GM21381 (cell line): Measurements from ENCODE around the gene ATP2B2.

Experiments used
- ATAC-seq: cut with Tn5 transposase; IDR thresholded peaks from one replicate; pipeline ENCODE4 v1.9.1; 2021; ENCODE audit warnings: mild to moderate bottlenecking, moderate library complexity; ENCODE audit not compliant: unreplicated experiment

The ATP2B2 gene

DNA sequence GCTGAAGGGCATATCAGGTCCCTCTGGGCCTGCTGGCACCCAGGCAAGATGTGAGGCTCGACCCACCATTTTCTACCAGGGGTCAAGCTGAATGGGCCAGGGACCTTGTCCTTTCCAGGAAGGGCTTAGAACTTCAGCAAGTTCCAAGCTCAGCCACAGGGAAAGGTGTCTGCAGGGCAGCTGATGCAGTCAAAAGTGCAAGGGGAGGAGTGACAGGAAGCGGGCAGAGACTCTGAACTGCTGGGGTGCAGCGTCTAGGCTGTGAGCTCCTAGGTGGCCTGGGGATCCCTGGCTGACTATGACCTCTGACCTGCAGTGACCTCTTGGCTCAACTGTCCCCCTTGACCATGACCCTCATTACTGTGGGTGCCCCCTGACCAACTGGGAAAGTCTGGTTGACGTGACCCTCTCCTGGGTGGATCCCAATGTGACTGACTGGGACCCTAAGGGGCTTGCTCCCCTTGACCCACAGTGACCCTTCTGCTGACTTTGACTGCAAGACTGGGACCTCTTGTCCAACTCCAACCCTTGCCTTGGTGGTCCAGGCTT, 170.1 kb downstream of the ATP2B2 start:
- no peak for ATAC-seq

DNA sequence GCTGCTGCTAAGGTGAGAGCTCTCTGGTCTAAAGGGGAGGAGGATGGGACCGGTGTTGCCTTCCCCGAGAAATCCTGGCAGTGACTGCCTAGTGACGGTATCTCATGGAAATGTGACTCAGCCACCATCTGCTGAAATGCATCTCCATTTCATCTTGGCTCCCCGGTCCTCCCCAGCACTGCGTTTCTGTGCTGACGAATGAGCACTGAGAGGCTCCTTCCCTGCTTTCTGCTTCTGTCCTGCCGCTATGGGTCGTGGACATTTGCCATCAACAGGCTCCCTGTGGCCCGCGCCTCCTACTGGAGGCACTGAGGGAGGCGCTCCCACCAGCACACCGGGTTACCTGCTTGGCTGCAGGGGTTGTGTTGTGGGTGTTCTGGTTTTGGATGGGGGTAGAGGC, 170.9 kb downstream of the ATP2B2 start:
- ATAC-seq: no peak

DNA sequence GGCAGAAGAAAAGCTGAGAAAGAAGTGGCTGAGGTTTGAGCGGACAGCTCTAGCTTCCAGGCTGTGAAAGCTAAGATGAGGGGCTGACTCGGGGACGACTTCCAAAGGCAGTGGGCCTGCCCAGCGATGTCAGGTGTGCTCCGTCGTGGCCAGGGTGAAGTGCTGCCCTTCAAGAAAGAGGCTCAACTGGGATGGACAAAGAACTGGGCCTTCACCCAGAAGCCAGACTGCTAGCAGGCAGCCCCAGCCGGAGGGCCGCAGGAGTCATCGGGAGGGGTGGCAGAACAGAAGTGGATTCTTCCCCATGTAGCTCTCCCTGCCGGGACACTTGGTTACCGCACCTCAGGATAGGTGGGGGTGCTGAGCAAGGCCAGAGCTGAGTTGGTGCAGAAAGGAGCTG, 171.3 kb downstream of the ATP2B2 start:
- ATAC-seq: no peak

DNA sequence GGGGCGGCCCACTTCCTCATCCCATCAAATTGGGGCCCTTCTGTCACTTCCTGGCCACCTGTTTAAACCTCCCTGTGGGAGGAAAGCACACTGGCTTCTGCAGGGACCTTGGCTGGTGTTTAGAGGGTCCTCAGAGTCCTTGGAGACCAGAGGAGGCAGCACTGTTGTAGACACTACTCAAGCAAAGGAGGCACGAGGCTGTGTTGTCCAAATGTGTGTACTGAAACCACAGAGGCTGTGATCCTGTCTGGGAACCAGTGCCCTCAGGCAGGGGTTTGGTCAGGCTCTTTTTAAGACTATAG, 172.1 kb downstream of the ATP2B2 start:
- no peak for ATAC-seq

DNA sequence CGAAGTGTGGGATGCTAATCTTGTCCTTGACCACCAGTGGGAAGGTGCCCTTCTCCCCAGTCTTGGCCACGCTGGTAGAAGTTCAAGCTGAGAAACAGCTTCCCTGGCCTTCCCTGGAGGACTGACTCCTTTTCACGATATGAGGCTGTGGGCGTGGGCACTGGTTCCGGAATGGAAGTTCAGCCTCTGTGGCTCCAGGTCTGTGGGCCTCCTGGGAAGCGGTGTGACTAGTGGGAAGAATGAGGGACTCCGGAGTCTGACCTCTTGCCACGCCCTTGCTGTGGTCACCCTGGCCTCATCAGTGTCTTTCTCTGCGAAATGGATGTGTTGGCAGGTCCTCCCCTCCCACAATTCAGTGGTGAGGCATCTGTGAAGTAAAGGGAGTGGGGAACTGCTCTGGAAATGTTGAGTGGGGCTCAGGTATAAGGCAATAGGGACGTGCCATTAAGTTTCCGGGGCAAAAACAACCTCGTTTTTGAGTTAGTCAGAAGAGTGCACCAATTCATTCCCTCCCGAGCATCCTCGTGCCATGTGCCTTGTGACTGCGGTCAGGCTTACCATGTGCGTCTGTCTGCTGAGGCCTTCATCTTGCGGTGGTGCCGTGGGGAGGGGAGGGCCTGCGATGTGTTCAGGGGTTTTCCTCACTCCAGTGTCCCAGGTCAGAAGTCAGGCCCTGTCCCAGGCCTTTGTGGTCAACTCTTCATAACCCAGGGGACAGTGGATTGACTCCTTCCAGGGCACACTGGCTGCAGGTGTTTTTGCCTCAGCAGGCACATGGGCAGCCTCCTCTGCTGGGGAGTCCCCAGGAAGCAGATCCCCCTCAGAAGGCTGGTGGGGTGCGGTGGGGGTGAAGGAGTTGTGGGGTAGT, 172.7 kb downstream of the ATP2B2 start:
- ATAC-seq: no peak

GRCh38 chr3:10331320-10331719, 174.1 kb downstream of the ATP2B2 start:
- no peak for ATAC-seq

GRCh38 chr3:10330319-10330718, 175.1 kb downstream of the ATP2B2 start:
- no peak for ATAC-seq

DNA sequence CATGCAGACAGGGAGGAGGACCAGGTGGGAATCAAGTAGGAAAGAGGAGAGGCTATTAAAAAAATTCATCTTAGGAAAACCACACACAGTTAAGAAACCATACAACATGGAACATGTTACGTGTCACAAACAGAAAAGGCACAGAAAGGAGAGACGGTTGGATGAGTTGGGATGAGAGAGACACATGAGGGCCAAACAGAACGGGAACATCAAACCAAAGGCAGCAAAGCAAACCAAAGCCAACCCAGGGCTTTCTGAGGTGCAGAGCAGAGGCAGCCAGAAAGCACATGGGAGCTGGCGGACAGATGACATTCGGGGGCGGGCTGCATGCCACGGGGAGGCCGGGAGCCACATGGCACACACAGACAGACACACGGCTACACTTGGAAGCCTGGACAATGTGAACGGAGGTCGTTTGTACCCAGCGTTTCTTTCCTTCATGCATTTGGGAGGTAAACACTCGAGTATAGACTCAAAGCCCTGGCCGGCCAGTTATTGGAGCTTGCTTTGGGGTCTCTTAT, 175.8 kb downstream of the ATP2B2 start:
- ATAC-seq: no peak

DNA sequence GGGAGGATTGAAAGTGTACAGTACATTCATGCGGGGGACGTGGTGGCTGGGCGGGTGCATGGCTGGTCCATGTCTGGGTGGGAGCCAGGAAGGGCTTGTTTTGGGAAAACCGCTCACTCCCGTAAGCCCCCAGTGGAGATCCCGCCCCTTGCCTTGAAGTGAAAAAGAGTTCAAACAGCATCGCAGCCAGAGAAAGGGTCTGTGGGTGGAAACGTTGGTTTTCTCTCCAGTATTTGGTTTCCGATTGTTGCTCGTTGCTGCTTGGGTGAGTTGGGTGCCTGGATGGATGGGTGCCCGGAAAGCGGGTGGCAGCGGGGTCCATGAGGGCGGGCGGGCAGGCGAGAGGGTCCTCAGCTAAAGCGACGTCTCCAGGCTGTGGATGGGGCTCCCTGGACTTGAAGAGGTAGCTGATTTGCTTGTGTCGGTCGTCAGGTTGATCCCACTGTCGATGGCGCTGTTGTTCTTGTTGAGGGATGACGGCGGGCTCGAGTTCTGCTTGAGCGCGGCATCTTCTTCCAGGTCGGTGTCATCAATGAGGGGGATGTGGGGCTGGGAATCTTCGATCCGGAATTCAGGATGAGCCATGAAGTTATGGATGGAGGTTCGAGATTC, 176.8 kb downstream of the ATP2B2 start:
- ATAC-seq: no peak

GRCh38 chr3:10327592-10327991, 177.8 kb downstream of the ATP2B2 start:
- ATAC-seq: no peak

DNA sequence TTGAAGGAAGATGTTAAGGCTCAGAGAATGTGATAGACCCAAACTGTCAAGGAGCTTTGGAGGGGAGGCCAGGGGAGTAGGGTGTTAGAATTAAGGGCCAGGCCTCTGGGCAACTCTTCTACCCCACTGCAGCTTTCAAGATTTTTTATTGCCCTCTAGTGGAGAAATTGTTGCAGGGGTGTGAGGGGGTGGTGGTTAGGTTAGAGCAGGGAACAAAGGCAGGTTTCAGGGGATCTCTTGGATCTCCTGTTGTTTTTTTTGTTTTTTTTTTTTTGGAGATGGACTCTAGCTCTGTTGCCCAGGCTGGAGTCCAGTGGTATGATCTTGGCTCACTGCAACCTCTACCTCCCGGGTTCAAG, 183.1 kb downstream of the ATP2B2 start:
- no peak for ATAC-seq

DNA sequence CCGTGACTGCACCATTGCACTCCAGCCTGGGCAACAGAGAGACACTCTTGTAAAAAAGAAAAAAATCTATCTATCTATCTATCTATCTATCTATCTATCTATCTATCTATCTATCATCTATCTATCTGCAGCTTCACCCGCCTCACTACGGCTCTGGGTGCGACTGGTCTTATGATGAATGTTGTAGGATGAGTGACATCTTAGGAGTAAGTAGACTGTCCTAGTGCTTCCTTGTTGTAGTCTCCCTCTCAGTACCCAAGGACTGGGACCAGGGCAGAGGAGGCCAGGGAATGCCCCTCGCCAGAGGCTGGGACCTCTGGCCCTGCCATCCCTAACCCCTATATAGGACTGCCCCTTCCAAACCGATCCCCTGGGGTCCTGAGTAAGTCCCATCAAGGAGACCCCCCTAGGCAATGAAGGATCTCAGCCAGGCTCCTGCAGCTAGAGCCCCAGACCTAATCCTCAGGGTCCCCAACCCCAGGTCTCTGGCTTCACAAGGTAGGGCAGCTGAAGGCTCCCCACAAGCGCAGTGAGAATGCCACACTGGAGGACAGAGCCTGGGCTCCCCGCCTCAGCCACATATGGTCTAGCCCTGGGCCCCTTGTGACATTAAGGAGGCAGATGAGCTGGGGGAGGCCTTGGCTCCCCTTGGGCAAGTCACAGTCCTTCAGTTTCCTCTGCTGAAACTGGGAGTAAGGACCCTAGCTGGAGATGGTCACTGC, 183.6 kb downstream of the ATP2B2 start:
- ATAC-seq: no peak

DNA sequence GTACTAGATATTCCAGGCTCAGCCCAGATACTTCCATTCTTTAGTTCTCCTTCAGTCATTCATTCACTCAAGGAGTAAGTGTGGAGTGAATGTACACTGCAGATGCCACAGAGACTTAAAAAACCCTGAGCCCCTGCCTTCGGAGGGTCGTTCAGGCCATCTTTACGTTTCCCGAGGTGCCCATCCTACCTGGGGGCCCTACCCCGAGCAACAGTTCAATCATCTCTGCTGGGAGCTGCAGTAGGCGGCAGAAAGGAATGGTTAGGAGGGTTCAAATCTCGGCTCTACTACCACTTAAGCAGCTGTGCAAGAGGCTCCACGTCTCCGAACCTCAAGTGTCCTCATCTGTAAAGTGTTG, 185.1 kb downstream of the ATP2B2 start:
- no peak for ATAC-seq

- ATAC-seq: no peak
These were observed 185.6 kb downstream of the ATP2B2 start for GRCh38 chr3:10319804-10320203.

DNA sequence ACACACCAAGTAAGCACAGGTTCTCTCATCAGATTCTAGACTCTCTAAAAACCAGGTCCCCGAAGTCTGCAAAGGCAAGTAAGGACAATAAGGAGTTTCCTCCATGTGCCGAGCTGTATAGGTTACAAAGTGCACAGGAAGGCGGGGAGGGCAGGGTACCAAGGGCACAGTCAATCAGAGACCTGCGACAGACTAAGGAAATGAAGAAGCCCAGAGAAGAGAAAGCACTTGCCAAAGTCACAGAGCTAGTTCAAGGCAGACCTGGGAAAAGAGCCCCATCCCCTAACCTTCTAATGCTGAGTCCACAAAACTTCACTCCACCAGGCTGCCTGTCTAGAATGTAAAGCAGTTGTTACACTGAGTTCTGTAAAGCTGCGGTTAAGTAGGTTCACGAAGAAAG, 186.1 kb downstream of the ATP2B2 start:
- ATAC-seq: no peak

GRCh38 chr3:10317961-10318350, 187.4 kb downstream of the ATP2B2 start:
- no peak for ATAC-seq

- no peak for ATAC-seq
These were observed 187.9 kb downstream of the ATP2B2 start for GRCh38 chr3:10317311-10317960.

GRCh38 chr3:10315771-10316344, 189.5 kb downstream of the ATP2B2 start:
- no peak for ATAC-seq

- ATAC-seq: no peak
These were observed 190.3 kb downstream of the ATP2B2 start for GRCh38 chr3:10315101-10315500.

DNA sequence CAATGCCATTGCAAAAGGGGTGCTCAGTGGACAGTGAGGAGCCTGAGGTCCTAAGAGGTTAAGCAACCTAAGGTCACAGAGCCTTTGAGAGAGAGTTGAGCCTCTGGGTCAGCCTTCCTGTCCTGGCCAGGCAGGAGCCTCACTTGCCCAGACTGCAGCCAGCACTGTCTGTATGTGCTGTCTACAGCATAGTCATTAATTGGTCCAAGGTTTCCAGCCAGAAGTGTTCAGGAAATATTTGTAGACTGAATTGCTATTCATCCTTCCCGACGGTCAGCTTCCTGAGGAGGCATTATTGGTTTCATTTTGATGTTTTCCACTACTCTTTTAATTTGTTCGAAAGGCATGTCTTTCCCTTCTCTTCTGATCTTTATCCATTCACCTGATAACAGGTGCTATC, 192.5 kb downstream of the ATP2B2 start:
- no peak for ATAC-seq

GRCh38 chr3:10312391-10312790, 193.0 kb downstream of the ATP2B2 start:
- ATAC-seq: no peak
